GM21723 (cell line): ENCODE measurements around the gene TMTC1.

Experiments used
- ATAC-seq: cut with Tn5 transposase; IDR thresholded peaks from one replicate; pipeline ENCODE4 v1.9.1; 2021; ENCODE audit warnings: mild to moderate bottlenecking, moderate library complexity; ENCODE audit not compliant: unreplicated experiment

Gene TMTC1

DNA sequence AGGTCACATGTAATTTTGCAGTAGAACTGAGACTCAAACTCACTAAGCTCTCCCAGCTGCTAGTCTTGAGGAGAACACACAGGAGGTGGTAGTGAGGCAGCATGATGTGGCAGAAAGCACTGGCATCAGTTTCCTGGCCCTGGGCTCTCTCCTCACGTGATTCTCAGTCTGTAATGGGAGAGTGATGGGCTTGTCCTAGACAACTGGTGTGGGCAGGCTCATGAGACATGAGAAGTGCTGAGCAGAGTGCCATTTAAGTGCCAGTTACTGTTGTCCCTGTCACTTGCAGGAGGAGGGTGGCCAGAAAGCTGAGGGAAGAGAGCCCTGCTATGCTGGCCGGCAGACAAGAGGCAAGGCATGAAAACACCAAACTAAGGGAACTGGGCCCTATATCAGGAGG is 237.7 kb downstream of the TMTC1 start:
- no peak for ATAC-seq

DNA sequence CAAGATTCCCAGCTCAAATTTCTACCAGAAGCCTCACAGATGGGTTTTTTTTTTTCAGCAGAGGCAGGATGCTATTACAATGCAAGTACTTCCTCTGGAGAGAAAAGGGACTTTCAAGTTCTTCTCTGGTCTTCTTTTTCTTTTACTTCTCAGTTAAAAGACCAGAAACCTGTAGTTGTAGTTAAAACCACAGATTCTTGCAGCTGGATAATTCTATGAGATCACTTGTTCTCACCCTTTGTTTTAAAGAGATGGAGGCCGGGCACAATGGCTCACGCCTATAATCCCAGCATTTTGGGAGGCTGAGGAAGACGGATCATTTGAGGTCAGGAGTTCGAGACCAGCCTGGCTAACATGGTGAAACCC is 238.7 kb downstream of the TMTC1 start:
- peak; percentile 87 for ATAC-seq

DNA sequence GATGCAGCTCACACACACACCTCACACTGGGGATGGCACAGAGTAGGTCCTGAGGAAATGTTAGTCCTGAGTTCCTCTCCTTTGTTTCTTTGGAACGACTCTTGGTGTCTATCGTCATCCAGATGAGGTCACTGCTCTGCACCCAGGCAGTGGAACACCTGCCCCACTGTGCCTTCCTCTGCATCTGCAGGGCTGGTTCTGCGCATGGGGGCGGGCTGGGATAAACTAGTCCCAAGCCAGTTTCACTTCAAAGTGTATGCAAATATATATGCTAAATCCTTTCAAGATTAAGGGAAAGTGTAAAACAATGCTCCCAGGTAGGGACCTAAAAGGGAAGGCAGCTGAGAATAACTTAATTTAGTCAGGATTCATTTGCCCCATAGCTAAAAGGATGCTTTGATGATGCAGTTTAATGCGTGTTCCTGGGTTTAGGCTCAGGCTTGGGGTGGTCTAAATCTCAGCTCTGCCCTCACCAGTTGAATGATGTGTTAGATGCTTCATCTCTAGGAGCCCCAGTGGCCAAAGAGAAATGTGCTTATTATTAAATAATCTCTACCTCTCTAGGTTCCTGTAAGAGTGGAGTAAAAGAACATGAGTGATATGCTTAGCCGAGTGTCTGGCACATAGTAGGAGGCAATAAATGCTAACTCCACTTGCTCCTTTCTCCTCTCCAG is 239.2 kb downstream of the TMTC1 start:
- ATAC-seq: no peak

DNA sequence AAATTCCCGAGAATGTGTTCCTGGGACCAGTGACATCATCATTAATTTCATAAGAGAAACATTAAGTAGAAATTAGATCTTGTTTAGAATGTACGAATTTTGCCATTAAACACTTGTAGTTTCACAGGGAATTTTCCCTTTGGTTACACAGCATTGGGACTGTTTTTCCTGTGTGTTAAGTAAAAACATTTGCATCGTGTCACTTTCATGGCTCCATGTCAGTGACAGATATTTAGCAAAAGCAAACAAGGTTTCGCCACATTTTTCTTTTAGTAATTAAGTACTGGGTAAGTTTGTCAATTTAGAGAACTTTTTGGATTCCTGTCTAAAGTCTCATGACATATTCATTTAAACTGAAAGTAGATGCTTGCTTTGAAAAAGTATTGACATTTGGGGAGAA is 240.7 kb downstream of the TMTC1 start:
- ATAC-seq: no peak

DNA sequence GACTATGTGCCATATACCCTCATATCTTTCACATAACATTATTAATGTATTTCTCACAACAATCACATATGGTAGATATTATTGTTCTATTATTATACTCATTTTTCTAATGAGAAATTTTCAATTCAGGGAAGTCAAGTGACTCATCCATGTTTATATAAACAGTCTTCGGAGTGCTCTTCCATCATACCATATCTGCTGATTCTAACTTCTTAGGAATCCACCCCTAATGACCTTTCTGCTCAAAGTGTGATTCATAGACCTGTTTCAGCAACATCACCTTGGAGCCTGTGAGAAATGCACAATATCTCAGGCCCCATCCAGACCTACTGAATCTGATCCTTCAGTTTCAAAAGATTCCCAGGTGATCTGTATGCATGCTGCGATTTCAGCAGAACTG is 246.4 kb downstream of the TMTC1 start:
- no peak for ATAC-seq

DNA sequence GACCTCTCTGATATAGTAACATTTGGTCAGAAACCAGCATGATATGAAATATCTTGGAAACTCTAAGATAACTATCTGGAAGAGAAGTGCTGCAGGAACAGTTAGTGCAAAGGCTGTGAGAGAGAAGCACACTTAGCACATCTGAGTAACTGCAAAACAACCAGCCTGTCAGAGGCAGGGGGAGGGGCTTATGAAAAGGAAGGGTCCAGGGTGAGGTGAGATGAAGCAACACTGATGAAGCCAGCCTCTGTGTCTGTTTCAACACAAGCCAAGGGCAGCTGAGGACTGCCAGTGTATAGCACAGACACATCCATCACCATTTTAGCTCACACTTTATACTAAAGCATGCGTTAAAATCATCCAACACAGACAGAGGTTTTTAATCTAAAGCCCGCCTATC is 248.8 kb downstream of the TMTC1 start:
- no peak for ATAC-seq

- no peak for ATAC-seq
These were observed 249.8 kb downstream of the TMTC1 start for GRCh38 chr12:29533815-29534489.

GRCh38 chr12:29531471-29531870 is 252.3 kb downstream of the TMTC1 start:
- ATAC-seq: no peak

- no peak for ATAC-seq
These were observed 253.3 kb downstream of the TMTC1 start for GRCh38 chr12:29530436-29530835.

- no peak for ATAC-seq
These were observed 255.6 kb downstream of the TMTC1 start for GRCh38 chr12:29528161-29528560.

DNA sequence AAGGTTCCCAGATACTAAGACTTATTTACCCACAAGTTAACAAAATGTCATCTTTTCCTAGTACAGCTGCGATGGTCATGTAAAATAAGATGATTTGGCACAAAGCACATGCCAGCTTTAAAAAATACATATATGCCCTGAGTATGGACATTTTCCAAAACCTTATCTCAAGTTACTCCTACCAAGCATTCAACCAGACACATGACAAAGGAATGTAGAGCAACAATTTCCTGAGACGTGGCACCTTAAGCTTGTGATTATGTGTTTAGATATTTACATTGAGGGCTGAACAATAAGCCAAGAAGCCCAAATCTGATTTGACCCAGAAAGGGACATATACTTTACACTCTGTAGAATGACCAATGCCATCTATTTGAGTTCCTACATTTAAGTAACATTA is 261.8 kb downstream of the TMTC1 start:
- ATAC-seq: no peak

GRCh38 chr12:29519585-29520182 is 264.1 kb downstream of the TMTC1 start:
- ATAC-seq: no peak

DNA sequence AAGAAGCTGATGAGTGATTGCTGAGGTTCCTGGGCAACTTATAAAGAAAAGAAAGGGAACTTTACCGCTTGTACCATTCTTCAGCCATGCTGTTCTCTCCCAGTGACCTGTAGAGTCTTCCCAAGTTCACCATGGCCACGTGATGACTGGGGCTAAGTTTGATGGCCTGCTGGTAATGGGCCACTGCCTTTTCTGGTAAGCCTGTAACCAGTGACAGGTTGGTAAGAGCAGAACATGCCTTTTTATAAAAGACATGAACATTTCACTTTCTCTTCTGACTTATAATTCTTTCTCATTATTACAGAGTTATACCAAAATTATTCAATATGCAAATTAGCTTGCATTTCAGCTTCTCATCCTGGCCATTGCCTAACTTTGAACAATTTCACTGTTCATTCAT is 265.3 kb downstream of the TMTC1 start:
- ATAC-seq: no peak

DNA sequence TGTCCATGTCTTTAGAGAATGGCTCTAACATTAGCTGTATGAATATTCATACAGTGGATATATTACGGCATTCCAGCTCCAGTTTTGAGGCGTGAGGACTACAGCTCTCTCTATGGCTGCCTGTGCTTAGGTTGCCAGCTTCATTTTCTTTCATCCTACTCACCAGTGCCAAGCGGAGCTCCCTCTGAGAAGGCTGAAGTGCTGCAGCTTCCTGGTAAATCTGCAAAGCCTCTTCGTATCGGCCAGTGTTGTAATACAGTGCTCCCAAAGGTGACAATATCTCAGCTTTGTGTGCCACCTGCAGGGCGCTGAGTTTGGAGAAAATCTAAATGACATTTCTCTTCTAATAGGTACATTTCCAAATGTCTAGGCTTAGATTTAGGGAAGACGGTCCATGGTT is 266.5 kb downstream of the TMTC1 start:
- ATAC-seq: no peak

DNA sequence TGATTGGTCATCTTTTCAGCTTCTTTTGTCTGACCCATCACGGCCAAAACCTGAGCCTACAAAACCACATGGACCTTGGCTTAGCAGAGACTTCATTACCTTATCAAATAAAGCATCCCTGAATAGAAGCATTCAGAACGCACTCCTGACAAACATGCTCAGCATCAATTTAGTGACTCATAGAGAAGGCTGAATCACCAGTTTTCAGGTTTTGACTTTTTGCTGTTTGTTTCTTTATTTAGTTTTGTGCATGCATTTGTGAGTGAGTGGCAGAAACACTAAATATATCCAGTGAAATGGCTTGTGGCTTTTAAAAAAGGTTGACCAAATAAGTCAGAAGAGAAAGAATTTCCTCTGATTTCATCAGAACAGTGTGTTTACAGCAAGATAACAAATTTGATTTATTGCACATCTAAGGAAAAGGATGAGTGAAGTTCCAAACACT is 267.3 kb downstream of the TMTC1 start:
- ATAC-seq: no peak

DNA sequence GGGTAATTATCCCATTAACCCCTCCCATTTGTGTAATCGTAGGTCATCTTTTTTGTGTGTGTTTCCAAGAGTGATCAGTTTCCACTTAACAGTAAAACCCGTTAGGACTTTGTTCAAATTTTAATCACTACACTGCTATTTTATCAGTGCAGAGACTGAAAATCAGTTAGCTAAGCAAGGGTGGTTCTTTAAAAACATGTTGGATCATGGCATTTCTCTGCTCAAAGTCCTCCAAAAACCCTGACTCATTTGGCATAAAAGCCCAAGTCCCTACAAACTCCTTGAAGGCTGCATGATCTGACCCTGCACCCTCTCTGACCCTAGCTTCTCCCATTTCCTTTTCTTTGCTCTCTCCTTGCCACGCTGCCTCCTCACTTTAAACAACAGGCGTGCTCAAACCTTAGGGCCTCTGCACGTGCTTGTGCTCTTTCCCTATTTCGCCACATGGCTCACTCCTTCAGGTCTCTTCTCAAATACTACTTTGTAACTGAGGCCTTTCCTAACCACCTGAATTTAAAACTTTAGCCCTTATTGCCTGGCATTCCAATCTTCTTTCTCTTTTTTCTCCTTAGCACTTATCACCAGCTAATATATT is 273.1 kb downstream of the TMTC1 start:
- ATAC-seq: no peak

GRCh38 chr12:29509503-29509902 is 274.2 kb downstream of the TMTC1 start:
- no peak for ATAC-seq

DNA sequence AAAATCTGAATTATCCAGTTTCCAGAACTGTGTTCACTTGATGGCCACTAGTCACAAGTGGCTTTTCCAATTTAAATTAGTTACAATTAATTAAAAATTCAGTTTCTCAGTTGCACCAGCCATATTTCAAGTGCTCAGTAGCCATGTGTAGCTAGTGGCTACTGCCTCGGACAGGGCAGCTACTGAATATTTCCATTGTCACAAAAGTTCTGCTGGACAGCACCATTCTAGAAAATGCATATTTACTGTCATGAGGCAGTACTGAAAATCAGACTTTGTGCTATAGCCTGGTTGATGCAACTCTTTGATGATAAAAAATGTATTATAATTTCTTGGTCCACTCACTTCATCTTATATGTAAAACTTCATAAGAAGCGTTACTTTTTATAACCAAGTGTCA is 274.8 kb downstream of the TMTC1 start:
- no peak for ATAC-seq

GRCh38 chr12:29505122-29505521 is 278.6 kb downstream of the TMTC1 start:
- no peak for ATAC-seq

DNA sequence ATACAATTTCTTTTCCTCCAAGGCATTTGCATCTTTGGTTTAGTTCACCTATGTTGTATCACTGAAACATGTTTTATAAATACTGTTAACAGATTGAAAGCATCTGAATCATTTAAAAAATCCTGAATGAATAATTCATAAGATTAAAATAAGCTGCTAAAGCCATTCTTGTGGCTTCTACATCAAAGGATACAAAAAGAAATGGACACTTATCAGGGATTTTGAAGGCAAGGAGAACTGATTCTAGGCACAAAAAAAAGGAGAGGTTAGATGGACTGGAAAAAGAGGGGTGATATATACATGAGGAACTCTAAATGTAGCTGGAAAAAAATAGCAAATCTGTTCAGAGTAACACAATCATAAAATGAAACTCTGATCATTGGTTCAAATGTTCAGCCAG is 280.5 kb downstream of the TMTC1 start:
- no peak for ATAC-seq

DNA sequence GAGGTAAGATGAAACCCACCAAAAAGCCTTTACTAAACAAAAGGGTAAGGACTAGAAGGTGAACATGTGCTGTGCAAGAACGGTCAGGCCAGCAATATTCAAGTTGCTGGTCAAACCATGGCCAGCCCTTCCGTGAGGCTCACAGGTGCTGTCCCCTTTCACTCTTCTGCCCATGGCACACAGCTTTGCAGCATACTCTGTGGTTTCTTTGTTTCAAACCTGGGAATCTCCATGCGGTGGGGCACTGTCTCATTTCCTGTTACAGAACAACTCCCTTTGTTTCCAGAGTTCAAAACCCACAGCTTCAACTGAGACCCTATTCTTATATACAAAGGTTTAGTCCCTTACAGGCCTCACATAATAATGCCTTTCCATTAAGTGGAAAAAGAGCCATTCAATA is 284.5 kb downstream of the TMTC1 start:
- no peak for ATAC-seq

DNA sequence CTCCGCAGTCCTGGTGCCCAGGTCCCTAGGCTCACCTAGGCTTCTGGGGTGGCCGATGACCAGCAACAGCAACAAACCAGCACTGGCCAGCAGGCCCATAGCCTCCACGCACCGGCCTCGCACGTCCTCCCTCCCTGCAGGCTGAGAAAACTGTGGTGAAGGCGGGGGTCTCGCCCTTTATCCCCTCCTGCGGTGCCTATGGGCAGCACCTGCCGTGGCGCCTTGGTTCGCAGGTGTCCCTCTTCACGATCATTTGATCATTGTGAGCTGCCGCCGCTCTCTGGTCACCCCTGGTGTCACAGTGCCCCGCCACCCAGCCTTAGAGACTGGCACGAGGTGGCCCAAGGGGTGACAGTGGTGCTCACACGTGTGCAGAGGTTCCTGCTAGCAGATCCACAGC is 286.2 kb downstream of the TMTC1 start, which contains the start of gene OVCH1:
Gene OVCH1 (minus strand): TSS at position 99 of the 400 bp plus-strand sequence. CDS start 0 bp downstream, at position 99.
- no peak for ATAC-seq
